HG03521 (cell line): ENCODE results near the gene GNB4.

Experiments used
- ATAC-seq: cut with Tn5 transposase; IDR thresholded peaks from one replicate; pipeline ENCODE4 v1.9.1; 2021; ENCODE audit warnings: mild to moderate bottlenecking, moderate library complexity; ENCODE audit not compliant: unreplicated experiment

Gene GNB4

DNA sequence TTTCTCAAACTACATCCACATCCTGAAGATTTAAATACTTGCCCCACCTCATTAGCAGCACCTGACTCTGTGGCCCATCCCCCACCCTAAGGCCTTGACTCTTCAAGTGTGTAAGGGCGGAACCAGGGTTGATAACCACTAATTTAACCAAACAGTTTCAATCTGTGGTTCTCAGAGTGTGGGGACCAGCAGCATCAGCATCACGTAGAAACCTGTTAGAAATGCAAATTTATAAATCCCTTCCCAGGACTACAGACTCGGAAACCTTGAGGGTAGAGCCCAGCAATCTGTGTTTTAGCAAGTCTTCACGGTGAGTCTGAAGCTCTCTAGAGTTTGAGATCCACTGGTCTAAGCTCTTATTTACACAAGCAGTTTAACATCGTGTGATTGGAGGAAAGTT lies 12.4 kb downstream of the GNB4 start:
- ATAC-seq: peak; percentile 66

DNA sequence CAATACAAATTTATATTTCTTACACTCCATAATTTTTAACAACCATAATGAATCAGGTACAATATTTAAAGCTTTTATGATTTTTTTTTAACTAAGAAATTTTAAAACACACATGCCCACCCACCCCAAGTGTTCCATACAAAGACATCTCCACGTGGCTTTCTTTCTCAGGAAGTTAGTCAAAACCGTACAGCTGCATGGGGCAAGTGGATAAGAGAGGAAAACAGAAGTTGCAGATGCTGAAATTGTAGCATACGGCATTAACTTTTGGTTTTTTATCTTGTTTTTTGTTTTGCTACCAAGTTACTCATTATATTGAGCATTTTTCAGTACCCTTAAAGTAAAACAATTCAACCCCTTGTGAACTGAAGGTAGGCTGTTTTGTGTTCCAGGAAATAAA lies 14.8 kb downstream of the GNB4 start:
- no peak for ATAC-seq

DNA sequence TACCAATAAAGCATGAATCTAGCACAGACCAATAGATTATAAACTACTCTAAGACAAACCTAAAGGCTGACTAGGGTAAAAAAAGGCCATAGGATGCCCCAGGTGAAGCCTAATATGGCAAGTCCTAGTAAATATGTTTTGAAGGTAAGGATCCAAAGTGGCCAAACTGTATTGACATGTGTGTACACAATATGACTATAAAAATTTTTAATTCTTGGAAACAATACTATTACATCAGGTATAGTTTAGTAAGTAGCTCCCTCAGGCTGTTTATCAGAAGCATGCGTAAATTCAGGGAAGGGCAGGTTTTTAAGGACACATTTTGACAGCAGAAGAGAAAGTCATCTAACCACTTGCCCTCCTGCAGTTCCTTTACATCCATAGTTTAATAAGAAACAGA lies 18.8 kb downstream of the GNB4 start:
- ATAC-seq: no peak

DNA sequence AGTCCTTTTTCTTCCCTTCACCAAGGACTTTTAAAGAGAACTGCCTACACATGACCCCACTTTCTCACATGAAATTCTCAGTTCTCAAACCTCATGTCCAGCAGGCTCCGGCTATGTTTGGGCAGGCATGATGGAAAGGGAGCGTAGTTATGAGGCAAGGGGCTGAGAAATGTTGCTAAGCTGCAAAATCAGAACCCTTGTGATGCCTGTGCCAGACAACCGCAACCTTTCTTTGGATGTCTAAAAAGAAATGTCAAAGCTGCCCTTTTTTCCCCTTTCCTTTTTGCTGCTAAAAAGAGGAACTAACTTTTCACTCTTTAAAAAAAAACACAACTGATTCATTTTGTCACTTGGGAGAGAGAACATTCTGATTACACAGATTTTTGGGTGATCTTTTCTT lies 19.2 kb downstream of the GNB4 start:
- peak; percentile 69 for ATAC-seq

DNA sequence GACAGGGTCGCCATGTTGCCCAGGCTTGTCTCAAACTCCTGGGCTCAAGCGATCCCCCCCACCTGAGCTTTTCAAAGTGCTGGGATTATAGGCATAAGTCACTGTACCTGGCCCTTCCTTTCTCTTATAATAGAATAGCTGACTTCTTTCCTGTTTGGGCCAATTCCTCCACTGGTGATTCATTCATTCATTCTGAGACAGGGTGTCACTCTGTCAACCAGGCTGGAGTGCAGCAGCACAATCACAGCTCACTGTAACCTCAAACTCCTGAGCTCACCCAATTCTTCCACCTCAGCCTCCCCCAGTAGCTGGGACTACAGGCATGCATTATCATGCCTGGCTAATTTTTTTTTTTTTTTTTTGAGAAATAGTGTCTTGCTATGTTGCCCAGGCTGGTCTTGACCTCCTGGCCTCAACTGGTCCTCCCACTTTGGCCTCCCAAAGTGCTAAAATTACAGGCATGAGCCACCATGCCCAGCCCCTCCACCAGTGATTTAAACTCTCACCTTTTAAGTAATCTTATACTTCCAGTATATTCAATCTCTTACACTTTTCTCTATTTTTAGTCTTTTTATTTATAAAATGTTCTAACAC lies 20.9 kb downstream of the GNB4 start:
- no peak for ATAC-seq

DNA sequence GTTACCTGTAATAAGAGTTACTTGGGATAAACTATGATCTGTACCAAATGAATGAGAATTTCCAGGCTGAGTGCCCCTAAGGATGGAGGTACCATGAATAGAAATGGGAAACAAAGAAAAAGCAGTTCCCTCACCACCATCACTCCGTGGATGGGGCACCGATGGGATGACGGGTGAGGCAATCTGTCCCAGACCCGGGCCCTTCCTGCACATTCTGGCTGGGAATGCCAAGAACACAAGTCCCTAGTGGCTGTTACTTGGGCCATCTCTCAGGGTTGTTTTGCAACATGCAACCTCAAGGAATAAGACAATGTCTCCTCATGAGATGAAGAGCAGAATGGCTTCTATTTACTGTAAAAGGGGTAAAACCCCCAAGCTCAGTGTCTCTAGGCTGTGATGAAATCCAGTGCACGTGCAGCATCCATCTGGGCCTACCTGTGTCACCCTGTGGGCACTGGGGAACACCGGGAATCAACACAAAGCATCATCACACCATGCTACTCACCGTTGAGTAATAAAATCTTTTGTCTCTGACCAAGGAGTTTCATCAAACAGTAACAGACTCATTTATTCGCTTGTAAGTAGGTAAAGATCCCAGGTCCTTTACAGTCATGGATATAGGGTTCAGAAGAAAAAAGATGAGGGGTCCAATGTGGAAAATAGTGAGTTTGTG lies 22.3 kb downstream of the GNB4 start:
- ATAC-seq: no peak

DNA sequence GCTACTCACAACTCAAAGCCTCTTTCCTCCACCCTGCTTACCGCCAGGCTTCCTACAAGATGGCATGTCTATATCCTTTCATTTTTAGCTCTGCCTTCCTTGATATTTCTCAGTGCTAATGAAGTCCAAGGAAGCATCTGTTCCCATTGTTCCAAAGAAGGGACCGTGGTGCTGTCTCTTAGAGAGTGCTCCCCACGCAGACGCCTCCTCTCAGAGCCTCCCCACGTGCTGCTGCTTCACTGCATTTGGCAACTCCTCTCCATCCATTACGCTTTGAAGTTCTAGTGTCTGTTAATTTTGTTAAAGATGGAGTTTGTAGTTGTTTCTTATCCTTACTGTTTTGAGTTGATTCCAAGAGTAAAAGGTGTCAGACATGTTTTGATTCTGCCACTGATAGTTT lies 26.2 kb downstream of the GNB4 start:
- no peak for ATAC-seq

DNA sequence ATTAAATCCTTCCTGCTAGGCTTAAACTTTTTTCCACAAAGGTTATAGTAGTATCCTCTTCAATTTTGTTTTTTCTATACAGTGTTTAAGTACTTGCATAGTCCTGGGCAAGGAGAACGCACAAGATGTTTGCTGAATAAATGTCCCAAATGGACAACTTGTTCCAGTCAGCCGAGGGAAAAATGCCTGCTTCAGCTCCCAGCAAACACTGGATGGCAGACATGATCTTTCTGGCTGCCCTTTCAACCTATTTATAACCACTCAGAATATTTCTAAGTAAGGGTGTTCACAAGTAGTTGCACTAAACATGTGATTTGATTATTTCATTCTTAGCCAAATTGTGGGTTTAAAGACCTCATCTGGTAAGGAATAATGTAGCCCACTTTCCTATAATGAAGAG lies 29.8 kb downstream of the GNB4 start:
- no peak for ATAC-seq

DNA sequence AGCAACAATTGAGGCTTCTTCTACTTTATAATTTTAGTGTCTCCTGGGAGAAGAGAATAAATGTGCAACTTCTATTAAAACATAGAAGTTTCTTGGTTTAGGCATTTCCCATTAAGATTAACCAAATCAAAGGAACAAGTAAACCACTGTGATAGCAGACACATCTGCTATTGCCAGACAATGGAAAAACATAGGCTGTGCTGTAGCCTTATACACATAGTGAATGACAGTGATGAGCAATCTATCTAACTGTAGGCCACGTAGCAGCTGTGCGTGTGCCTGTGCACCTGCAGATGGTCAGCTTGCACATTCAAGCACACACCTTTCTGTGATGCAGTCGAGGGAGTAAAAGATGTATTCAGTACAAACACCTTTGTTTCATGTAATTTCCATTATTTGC lies 32.7 kb downstream of the GNB4 start:
- ATAC-seq: no peak

DNA sequence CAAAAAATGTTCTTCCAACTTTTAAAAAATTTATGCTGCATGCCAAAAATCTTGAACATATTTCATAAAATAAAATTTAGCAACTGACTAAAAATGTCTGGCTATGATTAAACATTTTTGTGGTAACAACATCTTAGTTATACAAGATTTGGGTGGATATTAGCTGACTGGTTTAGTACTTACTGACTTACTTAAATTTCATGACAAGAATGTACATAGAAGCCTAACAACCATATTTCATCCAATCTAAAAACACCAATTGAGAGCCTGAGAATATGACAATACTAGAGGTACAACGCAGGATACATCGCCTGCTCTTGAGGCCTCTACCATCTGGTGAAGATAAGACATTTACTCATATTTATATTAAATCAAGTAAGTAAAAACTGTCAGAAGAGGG lies 34.6 kb downstream of the GNB4 start:
- no peak for ATAC-seq

DNA sequence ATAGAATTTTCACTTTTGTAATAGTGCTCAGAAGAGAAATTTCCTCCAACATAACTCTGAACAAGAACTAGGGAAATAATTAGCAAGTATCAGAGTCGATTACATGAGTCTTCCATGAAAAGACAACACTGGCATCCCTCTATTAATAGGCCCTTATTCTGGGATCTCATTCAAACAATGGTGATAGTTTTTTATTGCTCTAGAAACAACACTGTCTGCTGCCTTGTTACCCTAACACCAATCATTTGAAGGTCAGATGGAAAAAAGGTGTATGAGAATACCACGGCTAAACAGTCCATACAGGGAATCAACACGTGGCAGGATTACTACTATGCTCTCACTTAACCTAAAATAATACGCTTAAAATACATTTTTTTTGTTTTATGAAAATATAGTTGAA lies 35.9 kb downstream of the GNB4 start:
- ATAC-seq: no peak

DNA sequence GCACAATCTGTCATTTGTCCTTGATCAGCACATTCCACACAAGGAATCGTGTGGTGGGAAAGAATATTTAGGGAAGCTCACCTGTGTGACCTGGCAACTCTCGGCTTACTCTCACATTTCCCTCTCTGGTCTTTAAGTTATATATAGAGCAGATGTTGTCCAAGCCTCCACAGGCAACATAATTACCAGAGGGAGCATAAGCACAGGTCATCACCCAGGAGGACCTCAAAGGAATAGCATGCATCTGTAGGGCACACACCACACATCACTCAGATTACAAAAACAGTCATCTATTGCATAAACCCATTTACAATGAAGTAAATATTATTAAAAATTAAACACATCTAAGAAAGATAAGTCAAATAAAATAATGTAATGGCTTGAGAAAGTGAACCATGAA lies 36.5 kb downstream of the GNB4 start:
- ATAC-seq: no peak

DNA sequence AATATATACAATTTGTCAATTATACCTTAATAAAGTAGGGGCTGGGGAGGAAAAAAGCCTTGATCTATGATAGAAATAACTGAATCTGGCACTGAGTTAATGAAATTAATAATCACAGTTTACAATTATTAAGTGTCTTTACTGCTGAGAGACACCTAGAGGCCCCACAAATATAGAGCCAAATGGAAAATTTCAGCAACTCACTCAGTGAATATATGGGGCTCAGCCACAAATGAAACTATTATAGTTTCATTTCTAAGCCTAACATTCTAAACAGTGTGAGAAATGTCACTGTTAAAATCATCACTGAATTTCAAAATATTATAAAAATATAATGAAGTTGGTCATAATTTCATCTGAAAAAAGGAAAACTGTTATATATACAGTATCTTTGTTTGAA lies 40.3 kb downstream of the GNB4 start:
- no peak for ATAC-seq

DNA sequence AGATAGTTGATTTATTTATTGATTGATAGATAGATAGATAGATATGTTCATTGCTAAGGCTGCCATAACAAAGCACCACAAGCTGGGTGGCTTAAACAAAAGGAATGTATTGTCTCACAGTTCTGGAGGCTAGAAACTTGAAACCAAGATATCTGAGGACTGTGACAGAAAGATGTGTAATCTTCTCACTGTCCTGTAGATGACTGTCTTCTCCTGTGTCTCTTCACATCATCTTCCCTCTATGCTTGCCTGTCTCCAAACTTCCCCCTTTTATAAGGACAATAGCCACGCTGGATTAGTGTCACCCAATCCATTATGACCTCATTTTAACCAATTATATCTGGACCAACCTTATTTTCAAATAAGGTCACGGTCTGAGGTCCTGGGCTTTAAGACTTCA lies 40.9 kb downstream of the GNB4 start:
- ATAC-seq: no peak

DNA sequence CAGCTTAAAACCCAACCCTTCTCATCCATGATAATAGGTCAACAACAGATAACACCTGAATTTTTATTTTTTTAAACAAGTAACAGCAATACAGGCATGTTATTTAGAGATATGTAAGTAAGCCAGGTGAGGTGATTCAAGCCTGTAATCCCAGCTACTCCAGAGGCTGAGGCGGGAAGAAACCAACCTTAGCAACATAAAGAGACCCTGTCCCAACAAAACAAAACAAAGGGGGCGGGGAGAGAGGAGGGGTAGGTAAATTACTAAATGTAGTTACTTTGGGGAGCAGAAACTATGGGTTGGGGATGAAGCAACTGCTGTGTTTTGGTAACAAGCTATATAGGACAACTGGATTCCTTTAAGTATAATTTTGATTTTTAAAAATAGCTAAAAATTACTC lies 47.0 kb downstream of the GNB4 start:
- ATAC-seq: no peak

DNA sequence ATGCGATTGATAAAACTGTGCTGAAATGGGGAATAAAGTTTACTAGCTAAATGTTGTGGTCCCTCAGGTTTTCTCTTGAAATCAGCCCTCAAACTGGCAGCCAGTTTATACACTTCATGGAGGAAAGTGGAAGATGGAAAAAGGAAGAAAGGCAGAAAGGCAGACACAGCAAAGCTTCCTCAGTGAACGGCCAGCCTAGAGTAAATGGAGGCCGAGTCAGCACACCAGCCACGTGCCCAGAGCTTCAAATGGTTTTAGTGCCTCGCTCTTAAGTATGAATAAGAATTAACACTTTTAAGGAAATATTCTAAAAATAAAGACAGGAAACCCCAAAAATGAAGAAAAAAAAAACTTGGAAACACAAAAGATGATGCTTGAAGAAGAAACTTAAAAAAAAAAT lies 48.3 kb downstream of the GNB4 start:
- ATAC-seq: no peak

DNA sequence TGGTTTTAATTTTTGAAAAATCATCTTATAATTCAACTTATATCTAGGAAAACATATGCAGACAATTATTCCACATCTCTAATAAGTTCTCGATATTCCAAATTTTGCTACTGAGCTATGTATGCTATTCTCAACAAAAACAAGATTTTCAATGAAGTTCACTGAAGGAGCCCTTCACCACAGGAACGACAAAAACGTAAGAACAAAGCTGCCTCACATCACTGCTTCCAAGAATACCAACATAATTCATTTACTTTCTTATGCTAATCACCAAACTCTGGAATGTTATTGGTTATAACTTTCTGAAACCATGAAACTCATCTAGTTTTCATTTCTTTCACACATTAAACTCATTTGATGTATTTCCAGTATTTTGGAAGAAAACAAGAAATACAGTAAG lies 49.7 kb downstream of the GNB4 start:
- ATAC-seq: no peak

DNA sequence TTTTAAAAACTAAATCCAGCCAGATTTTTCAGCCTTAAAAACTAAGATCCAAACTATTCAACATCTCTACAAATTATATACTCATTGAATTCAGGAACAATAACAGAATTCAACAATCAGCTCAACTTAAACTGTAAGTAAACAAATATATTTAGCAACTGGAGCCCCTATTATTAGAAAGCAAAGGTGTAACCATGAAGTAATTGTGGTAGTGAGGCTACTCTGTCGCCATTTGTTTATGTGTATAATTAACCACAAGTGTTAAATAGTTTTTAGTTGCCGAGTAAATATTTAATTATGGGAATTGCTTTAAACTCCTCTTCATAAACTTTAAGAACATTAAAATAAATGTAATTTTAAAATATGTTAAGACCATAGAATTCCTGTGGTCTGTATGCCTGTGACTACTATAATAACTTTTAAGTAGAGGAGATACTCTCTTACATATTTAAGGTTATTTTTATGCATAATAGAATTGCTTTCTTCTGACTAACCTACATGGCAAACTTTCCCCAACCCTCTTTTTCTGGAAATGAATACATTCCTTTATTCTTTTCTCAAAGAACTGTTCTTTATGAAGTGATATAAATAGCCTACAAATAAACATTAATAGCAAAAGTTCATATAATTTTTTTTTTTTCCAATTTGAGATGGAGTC lies 52.6 kb downstream of the GNB4 start:
- no peak for ATAC-seq

DNA sequence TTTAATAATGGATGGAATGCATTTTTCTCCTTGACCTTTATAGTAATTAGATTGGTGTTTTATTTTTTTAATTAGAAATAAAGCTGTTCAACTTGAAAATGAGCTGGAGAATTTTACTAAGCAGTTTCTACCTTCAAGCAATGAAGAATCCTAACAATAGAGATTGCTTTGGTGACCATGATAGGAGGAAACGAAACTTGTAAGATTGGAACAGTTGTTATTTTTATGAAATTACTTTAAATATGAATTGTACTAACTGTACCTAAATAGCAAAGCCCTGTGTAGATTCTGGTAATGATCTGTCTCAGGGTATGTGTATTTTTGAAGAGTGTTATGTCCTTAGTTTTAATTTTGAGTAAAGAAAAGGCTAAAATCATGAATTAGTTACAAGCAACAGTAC lies 59.4 kb downstream of the GNB4 start:
- no peak for ATAC-seq

DNA sequence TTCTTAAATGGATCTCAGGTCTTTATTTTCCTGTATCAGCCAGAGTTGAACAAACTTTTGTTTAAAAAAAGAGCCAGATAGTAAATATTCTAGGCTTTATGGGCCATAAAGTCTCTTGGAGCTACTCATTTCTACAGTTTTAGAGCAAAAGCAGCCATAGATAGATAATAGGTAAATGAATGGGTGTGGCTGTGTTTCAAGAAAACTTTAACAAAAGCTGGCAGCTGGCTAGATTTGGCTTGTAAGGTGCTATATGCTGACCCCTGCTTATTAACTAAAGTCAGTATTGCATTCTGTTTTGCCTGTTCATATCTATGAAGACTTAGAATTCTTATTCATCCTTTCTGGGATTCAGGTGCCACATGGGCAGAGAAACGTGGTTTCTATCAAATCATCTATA lies 74.8 kb downstream of the GNB4 start:
- no peak for ATAC-seq

DNA sequence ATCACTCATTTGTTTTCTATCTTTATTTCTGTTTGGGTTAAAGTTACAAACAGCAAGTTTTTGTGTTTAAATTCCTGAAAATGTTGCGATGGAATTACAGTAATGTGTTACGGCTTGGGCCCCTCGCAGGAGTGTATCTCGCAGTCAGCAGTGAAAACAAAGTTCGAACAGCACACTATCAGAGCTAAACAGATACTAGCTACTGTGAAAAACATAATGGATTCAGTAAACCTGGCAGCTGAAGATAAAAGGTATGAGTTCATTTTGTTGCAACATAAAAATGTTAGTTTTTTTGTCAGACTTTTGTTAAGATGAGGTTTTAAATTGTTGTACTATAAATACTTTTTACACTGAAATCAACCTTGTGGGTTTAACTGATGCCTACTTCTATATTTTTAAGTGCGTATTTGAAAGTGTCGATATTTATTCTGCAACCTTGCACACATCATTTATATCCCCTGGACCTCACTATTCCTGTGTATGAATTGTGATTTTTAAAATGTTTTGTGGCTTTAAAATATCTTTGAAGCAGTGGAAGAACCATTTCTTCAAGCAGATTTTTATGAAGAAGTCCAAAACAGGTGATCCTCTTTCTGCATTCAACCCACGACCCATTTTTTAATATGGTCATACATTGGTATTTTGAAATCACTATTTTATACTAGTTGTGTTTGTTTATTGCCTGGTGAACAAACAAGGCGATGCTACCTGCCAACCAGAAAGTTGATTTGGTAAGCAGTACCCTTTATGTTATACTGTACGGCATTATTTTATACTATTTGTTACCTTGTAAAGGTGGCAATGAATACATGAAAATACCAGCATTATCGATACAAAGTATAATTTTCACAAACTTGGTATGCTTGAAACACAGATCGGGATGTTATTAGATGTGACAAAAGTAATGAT lies 75.9 kb downstream of the GNB4 start:
- no peak for ATAC-seq

DNA sequence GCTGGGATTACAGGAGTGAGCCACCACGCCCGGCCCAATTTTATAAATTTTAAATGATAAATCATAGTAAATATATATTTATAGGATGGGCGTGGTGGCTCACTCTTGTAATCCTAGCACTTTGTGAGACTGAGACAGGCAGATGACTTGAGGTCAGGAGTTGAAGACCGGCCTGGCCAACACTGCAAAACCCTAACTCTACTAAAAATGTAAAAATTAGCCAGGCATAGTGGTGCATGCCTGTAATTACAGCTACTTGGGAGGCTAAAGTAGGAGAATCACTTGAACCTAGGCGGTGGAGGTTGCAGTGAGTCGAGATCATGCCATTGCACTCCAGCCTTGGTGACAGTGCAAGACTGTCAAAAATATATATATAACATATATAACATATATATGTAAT lies 77.3 kb downstream of the GNB4 start:
- no peak for ATAC-seq
